Fibroblast of pulmonary artery (primary cell): ENCODE results near the gene MOB3B.

Experiments used
- DNase-seq: peaks from one replicate; pipeline ENCODE4 v3.0.0-alpha.2; 2010; ENCODE audit warnings: low read depth
- H3K4me3 ChIP-seq: replicated peaks from 2 replicates; pipeline ENCODE4 v1.5.1; 2011; ENCODE audit warnings: low read depth, mild to moderate bottlenecking, control low read depth, low read length, moderate library complexity
- CTCF ChIP-seq: IDR thresholded peaks from 2 replicates; pipeline ENCODE4 v1.5.1; 2011; ENCODE audit warnings: mild to moderate bottlenecking, control low read depth, low read length, inconsistent platforms; ENCODE audit errors: missing control alignments

MOB3B gene

DNA sequence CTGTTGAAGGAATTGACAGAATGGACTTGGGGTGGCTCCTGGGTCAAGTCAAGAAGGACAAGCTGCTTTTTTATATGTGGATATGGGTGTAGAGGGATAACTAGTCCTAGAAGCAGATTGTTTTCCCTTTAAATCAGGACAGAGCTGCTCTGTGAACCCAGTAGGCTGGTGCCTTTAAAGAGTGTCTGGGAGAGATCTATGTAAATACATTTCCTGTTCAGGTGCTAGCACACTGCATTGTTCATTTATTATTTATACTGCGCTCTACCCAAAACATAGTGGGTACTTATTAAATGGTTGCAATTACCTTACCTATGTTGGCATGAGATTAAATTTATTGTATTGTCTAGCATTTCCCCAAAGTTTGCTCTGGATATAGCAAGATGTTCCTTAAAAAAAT is 146.1 kb downstream of the MOB3B start:
- DNase-seq, result no peak
- TF ChIP-seq CTCF, result no peak
- H3K4me3 ChIP-seq, result no peak overlapping the region

DNA sequence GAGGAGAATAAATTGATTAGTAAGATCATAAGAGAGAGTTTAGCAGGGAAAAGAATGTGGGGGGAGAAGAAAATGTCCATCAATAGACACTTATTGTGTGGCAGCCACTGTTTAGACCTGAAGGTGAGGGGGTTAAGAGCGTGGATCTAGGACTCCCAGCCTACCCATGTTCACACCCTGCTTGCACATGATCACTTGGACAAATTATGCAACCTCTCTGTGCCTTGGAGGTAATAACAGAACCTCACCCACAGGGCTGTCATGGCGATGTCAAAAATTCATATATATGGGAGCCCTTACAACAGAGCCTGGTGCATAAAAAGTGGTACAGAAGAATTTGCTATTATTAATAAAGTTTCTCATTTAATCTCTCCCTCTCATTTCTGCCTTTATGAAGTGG is 146.6 kb downstream of the MOB3B start:
- no peak for TF ChIP-seq CTCF
- no peak for DNase-seq
- no peak overlapping the region for H3K4me3 ChIP-seq

- DNase-seq, result no peak
- H3K4me3 ChIP-seq, result no peak overlapping the region
- no peak for TF ChIP-seq CTCF
Measured at GRCh38 chr9:27382308-27382707, 147.3 kb downstream of the MOB3B start.

- TF ChIP-seq CTCF, result no peak
- no peak overlapping the region for H3K4me3 ChIP-seq
- DNase-seq, result no peak
Measured at GRCh38 chr9:27379311-27380251, 150.0 kb downstream of the MOB3B start.

GRCh38 chr9:27377811-27378456 is 151.7 kb downstream of the MOB3B start:
- DNase-seq, result no peak
- no peak for TF ChIP-seq CTCF
- H3K4me3 ChIP-seq, result no peak overlapping the region

DNA sequence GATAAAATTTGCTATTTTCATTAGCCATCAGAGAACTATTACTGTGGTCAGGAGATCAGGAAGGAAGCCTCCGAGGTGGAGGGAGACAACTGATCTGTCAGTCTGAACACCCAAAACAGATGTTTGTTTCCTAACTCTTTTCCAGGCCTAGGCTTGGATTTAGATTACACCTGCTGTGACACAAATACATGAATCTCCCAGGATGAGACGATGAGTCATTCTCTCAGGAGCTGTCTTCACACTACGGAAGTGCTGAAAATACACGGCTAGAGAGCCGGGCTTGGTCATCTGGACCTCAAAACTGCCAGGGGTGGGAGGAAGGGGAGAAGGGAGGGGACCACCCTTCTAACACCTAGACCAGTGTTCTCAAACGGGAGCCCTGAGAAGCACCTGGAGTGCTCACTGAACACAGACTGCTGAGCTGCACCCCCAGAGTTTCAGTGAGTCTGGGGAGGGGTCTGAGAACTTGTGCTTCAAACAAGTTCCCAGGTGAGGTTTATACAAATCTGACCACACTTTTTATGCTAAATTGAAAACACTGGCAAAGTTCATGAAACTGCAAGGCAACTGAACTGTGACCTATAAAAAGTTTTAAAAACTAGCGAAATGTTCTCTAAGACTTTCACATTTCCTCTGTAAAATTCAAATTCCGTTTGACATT is 152.3 kb downstream of the MOB3B start:
- no peak overlapping the region for H3K4me3 ChIP-seq
- no peak for DNase-seq
- TF ChIP-seq CTCF, result no peak
